ENCODE measurements around the gene GRM4. TPM values are rescaled to one million over a fixed set of nuclear protein-coding genes. Genes with fewer than 3 reads are reported as not detected.

The GRM4 gene
- total and polyA plus RNA-seq, 2 donors from 2014 or later = not detected

- DNase-seq (peak; percentile 75 to 87 (median 79)), FAIRE-seq (no peak)
- peaks cover 0 to 14% (median 0%) of the 10 kb centered on the region in 3 donors for H3K4me1 ChIP-seq (ENCODE audit: control insufficient read depth in 2 of 3, insufficient read depth in 2 of 3, low read depth in 1 of 3, low read length in 3 of 3)
- TF ChIP-seq CTCF (IDR thresholded peaks at IDR 0.05; ENCODE audit: borderline replicate concordance, extremely low read depth, insufficient read depth) = no peak
- H3K9me3 ChIP-seq (ENCODE audit: control insufficient read depth in 2 of 3, insufficient read depth in 1 of 3, low read length in 3 of 3) = no peaks in the 10 kb centered on the region
- H3K27ac ChIP-seq (ENCODE audit: low read depth in 2 of 2, low read length in 2 of 2) = no peak overlapping the region
- H3K36me3 ChIP-seq (ENCODE audit: control insufficient read depth in 2 of 3, insufficient read depth in 3 of 3, low read length in 3 of 3) = no peaks in the 10 kb centered on the region
- H3K4me3 ChIP-seq (ENCODE audit: low read length in 3 of 3) = no peak overlapping the region
- H3K27me3 ChIP-seq (ENCODE audit: control insufficient read depth, insufficient read depth, low read length) = peaks cover 19% of the 10 kb centered on the region
- intact Hi-C loops (cut with DNase I) = no loop called here
- H3K9ac ChIP-seq (ENCODE audit: low read length in 3 of 3) = no peak overlapping the region
These were observed 1.9 kb downstream of the GRM4 start for GRCh38 chr6:34143884-34144580.

GRCh38 chr6:34143196-34143883 is 2.5 kb downstream of the GRM4 start:
- H3K4me3 ChIP-seq (ENCODE audit: low read length in 3 of 3) = no peak overlapping the region

GRCh38 chr6:34142061-34142998 is 3.6 kb downstream of the GRM4 start:
- Histone ChIP-seq H3K4me1 (ENCODE audit: control insufficient read depth in 2 of 3, insufficient read depth in 2 of 3, low read depth in 1 of 3, low read length in 3 of 3) (peaks cover 0 to 14% (median 0%) of the 10 kb centered on the region in 3 donors), H3K27ac (ENCODE audit: low read depth in 2 of 2, low read length in 2 of 2) (no peak overlapping the region), H3K36me3 (ENCODE audit: control insufficient read depth in 2 of 3, insufficient read depth in 3 of 3, low read length in 3 of 3) (no peaks in the 10 kb centered on the region), H3K9ac (ENCODE audit: low read length in 3 of 3) (no peak overlapping the region), H3K4me3 (ENCODE audit: low read length in 3 of 3) (no peak overlapping the region), H3K27me3 (ENCODE audit: control insufficient read depth, insufficient read depth, low read length) (peaks cover 19% of the 10 kb centered on the region), H3K9me3 (ENCODE audit: control insufficient read depth in 2 of 3, insufficient read depth in 1 of 3, low read length in 3 of 3) (no peaks in the 10 kb centered on the region)
- DNase-seq (peak; percentile 54 to 88 (median 79)), FAIRE-seq (no peak)
- intact Hi-C loops (cut with DNase I) = no loop called here
- TF ChIP-seq CTCF (IDR thresholded peaks at IDR 0.05; ENCODE audit: borderline replicate concordance, extremely low read depth, insufficient read depth) = no peak

More at GRCh38 chr6:34143196-34143883, 2.5 kb downstream of the GRM4 start:
- no peak overlapping the region for H3K9ac ChIP-seq (ENCODE audit: low read length in 3 of 3)
- FAIRE-seq (no peak), DNase-seq (peak in 1 of 5 donors; percentile 51)
- TF ChIP-seq CTCF (IDR thresholded peaks at IDR 0.05; ENCODE audit: borderline replicate concordance, extremely low read depth, insufficient read depth) = no peak
- H3K9me3 ChIP-seq (ENCODE audit: control insufficient read depth in 2 of 3, insufficient read depth in 1 of 3, low read length in 3 of 3) = no peaks in the 10 kb centered on the region
- H3K27me3 ChIP-seq (ENCODE audit: control insufficient read depth, insufficient read depth, low read length) = peaks cover 19% of the 10 kb centered on the region
- intact Hi-C loops (cut with DNase I) = no loop called here
- H3K27ac ChIP-seq (ENCODE audit: low read depth in 2 of 2, low read length in 2 of 2) = no peak overlapping the region
- H3K4me1 ChIP-seq (ENCODE audit: control insufficient read depth in 2 of 3, insufficient read depth in 2 of 3, low read depth in 1 of 3, low read length in 3 of 3) = peaks cover 0 to 14% (median 0%) of the 10 kb centered on the region in 3 donors
- no peaks in the 10 kb centered on the region for H3K36me3 ChIP-seq (ENCODE audit: control insufficient read depth in 2 of 3, insufficient read depth in 3 of 3, low read length in 3 of 3)
